ENCODE results near the gene NAIF1.
"Not testable (repeated sequence)": the region's sequence is repeated elsewhere in the genome, so short reads cannot be mapped to it uniquely, and the experiment has no call there.

NAIF1 gene

DNA sequence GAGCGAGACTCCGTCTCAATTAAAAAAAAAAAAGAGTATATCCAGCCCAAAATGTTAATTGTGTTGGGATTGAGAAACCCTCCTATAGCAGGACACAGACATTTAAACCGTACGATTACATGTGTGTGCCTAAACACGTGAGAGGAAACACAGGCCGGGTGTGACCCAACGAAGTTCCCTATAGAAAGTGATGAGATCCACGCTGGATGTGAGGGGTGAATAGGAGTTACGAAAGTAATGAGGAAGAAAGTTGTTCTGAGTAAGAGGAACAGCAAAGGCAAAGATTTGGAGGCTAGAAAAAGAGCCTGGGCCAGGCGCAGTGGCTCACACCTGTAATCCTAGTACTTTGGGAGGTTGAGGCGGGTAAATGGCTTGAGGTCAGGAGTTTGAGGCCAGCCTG lies 13.6 kb downstream of the NAIF1 start:
- Histone ChIP-seq H3K9ac (ENCODE audit: low read length) (no peak overlapping the region), H3K4me1 (ENCODE audit: control insufficient read depth, insufficient read depth, low read length) (peaks cover 30% of the 10 kb centered on the region), H3K9me3 (ENCODE audit: control insufficient read depth, insufficient read depth, low read depth, low read length) (no peaks in the 10 kb centered on the region), H3K4me3 (ENCODE audit: low read depth, low read length) (no peak overlapping the region), H3K36me3 (ENCODE audit: control insufficient read depth, insufficient read depth, low read length) (no peaks in the 10 kb centered on the region), H3K27ac (ENCODE audit: low read depth, low read length) (no peak overlapping the region), H3K27me3 (ENCODE audit: control insufficient read depth, insufficient read depth, low read length) (no peaks in the 10 kb centered on the region)

GRCh38 chr9:128051932-128052709 lies 15.0 kb downstream of the NAIF1 start:
- Histone ChIP-seq H3K9ac (ENCODE audit: low read length) (no peak overlapping the region), H3K4me3 (ENCODE audit: low read depth, low read length) (no peak overlapping the region), H3K27me3 (ENCODE audit: control insufficient read depth, insufficient read depth, low read length) (no peaks in the 10 kb centered on the region)

DNA sequence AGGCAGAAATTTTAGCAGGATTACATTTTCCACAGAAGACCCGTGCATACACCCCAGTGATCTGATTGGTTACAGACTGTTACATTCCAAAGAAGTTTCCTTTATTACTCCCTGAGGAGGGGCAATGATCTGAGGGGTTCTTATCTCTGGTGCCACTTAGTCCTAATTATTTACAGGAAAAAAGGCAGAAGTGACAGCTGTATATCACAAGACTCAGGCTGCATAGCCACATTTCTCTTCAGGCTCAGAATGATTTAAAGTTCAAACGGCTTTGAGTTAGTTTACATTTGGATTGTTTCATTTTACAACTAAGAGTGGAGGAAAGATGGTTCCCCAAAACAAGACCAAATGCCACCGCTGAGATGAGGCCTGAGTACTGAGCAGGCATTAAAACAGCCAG lies 17.3 kb downstream of the NAIF1 start:
- Histone ChIP-seq H3K27ac (ENCODE audit: low read depth, low read length) (no peak overlapping the region), H3K9ac (ENCODE audit: low read length) (no peak overlapping the region), H3K36me3 (ENCODE audit: control insufficient read depth, insufficient read depth, low read length) (no peaks in the 10 kb centered on the region), H3K27me3 (ENCODE audit: control insufficient read depth, insufficient read depth, low read length) (no peaks in the 10 kb centered on the region), H3K4me1 (ENCODE audit: control insufficient read depth, insufficient read depth, low read length) (0 out of 2 replicates have a peak, but pooled peaks cover 3% of the 10 kb centered on the region), H3K9me3 (ENCODE audit: control insufficient read depth, insufficient read depth, low read depth, low read length) (no peaks in the 10 kb centered on the region), H3K4me3 (ENCODE audit: low read depth, low read length) (no peak overlapping the region)

More at GRCh38 chr9:128051932-128052709, 15.0 kb downstream of the NAIF1 start:
- Histone ChIP-seq H3K4me1 (ENCODE audit: control insufficient read depth, insufficient read depth, low read length) (peaks cover 18% of the 10 kb centered on the region), H3K9me3 (ENCODE audit: control insufficient read depth, insufficient read depth, low read depth, low read length) (no peaks in the 10 kb centered on the region), H3K36me3 (ENCODE audit: control insufficient read depth, insufficient read depth, low read length) (no peaks in the 10 kb centered on the region), H3K27ac (ENCODE audit: low read depth, low read length) (no peak overlapping the region)

DNA sequence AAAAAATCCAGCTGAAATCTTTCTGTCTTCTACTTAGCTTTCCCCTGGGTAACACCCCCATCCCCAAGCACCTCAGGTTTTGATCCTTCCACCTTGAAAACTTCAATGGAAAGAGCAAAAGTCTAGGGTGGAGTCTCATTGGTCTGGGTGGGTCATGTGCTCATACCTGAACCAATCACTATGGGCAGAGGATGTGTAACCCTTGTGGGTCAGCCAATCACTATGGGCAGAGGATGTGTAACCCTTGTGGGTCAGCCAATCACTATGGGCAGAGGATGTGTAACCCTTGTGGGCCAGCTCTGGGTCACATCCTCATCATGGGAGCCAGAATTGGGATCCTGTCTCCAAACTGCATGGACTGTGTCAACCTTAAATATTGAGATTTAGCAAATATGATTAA lies 18.5 kb downstream of the NAIF1 start:
- Histone ChIP-seq H3K4me1 (ENCODE audit: control insufficient read depth, insufficient read depth, low read length) (peaks cover 7% of the 10 kb centered on the region; the same call in 1 of the 2 replicates), H3K36me3 (ENCODE audit: control insufficient read depth, insufficient read depth, low read length) (no peaks in the 10 kb centered on the region), H3K27ac (ENCODE audit: low read depth, low read length) (no peak overlapping the region), H3K27me3 (ENCODE audit: control insufficient read depth, insufficient read depth, low read length) (no peaks in the 10 kb centered on the region), H3K4me3 (ENCODE audit: low read depth, low read length) (no peak overlapping the region), H3K9me3 (ENCODE audit: control insufficient read depth, insufficient read depth, low read depth, low read length) (no peaks in the 10 kb centered on the region), H3K9ac (ENCODE audit: low read length) (no peak overlapping the region)

GRCh38 chr9:128047231-128047630 lies 19.9 kb downstream of the NAIF1 start:
- Histone ChIP-seq H3K9me3 (ENCODE audit: control insufficient read depth, insufficient read depth, low read depth, low read length) (no peaks in the 10 kb centered on the region), H3K36me3 (ENCODE audit: control insufficient read depth, insufficient read depth, low read length) (no peaks in the 10 kb centered on the region), H3K4me1 (ENCODE audit: control insufficient read depth, insufficient read depth, low read length) (peaks cover 9% of the 10 kb centered on the region; the same call in 1 of the 2 replicates), H3K27ac (ENCODE audit: low read depth, low read length) (no peak overlapping the region), H3K9ac (ENCODE audit: low read length) (no peak overlapping the region), H3K27me3 (ENCODE audit: control insufficient read depth, insufficient read depth, low read length) (no peaks in the 10 kb centered on the region), H3K4me3 (ENCODE audit: low read depth, low read length) (no peak overlapping the region)

DNA sequence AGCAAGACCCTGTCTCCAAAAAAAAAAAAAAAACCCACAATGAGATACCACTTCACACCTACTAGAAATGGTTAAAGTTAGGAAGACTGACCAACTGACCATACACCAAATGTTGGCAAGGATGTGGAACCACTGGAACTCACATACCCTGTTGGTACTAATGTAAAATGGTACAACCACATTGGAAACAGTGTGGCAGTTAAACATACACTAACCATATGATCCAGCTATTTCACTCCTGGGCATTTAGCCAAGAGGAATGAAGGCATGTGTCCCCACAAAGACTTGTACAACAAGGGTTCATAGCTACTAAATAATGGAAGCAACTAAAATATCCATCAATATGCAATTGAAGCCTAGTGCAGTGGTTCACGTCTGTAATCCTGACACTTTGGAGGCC lies 21.3 kb downstream of the NAIF1 start:
- H3K27me3 ChIP-seq (ENCODE audit: control insufficient read depth, insufficient read depth, low read length), result no peaks in the 10 kb centered on the region
- no peak overlapping the region for H3K4me3 ChIP-seq (ENCODE audit: low read depth, low read length)
- H3K9ac ChIP-seq (ENCODE audit: low read length), result no peak overlapping the region
- H3K4me1 ChIP-seq (ENCODE audit: control insufficient read depth, insufficient read depth, low read length), result peaks cover 5% of the 10 kb centered on the region; the same call in 1 of the 2 replicates
- no peaks in the 10 kb centered on the region for H3K9me3 ChIP-seq (ENCODE audit: control insufficient read depth, insufficient read depth, low read depth, low read length)
- no peak overlapping the region for H3K27ac ChIP-seq (ENCODE audit: low read depth, low read length)
- H3K36me3 ChIP-seq (ENCODE audit: control insufficient read depth, insufficient read depth, low read length), result no peaks in the 10 kb centered on the region

GRCh38 chr9:128045409-128045808 lies 21.7 kb downstream of the NAIF1 start:
- H3K9me3 ChIP-seq (ENCODE audit: control insufficient read depth, insufficient read depth, low read depth, low read length); H3K27ac ChIP-seq (ENCODE audit: low read depth, low read length); H3K9ac ChIP-seq (ENCODE audit: low read length); H3K4me1 ChIP-seq (ENCODE audit: control insufficient read depth, insufficient read depth, low read length); H3K27me3 ChIP-seq (ENCODE audit: control insufficient read depth, insufficient read depth, low read length); H3K36me3 ChIP-seq (ENCODE audit: control insufficient read depth, insufficient read depth, low read length); H3K4me3 ChIP-seq (ENCODE audit: low read depth, low read length): not testable (repeated sequence)

DNA sequence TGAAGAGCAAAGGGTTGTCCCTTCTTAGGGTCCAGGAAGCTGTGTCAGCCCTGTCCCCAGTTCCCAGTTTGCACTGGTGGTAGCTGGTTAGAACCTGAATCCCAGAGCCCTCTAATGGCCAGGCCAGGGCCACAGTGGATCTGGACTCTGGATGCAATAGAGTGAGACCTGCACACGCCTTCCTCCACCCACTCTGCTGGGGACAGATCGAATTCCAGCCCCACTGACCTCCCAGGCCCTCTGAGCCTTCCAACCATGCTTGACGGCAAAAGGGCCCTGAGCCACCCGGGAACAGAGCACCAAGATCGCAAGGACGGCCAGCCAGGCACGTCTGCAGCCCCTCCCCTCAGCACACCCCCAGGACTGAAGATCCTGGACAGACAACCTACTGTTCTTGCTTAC lies 23.7 kb downstream of the NAIF1 start:
- Histone ChIP-seq H3K4me1 (ENCODE audit: control insufficient read depth, insufficient read depth, low read length) (peaks cover 5% of the 10 kb centered on the region; the same call in 1 of the 2 replicates), H3K36me3 (ENCODE audit: control insufficient read depth, insufficient read depth, low read length) (no peaks in the 10 kb centered on the region), H3K27ac (ENCODE audit: low read depth, low read length) (no peak overlapping the region), H3K4me3 (ENCODE audit: low read depth, low read length) (no peak overlapping the region), H3K9me3 (ENCODE audit: control insufficient read depth, insufficient read depth, low read depth, low read length) (no peaks in the 10 kb centered on the region), H3K9ac (ENCODE audit: low read length) (no peak overlapping the region), H3K27me3 (ENCODE audit: control insufficient read depth, insufficient read depth, low read length) (no peaks in the 10 kb centered on the region)

DNA sequence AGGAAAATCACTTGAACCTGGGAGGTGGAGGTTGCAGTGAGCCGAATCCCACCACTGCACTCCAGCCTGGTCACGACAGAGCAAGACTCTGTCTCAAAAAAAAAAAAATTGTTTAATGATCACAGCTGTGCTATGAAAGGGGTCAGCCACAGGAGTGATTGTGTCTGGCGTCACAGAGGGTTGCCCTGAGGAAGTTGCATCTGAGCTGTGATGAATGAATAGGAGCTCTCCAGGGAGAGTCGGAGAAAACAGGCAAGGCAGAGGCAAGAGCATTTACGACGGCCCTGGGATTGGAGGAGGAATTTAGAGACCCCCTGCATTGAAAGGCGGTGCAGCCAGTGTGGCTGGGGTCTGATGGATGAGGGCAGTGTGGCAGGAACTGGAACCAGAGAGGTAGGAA lies 25.1 kb downstream of the NAIF1 start:
- H3K36me3 ChIP-seq (ENCODE audit: control insufficient read depth, insufficient read depth, low read length), result no peaks in the 10 kb centered on the region
- no peak overlapping the region for H3K9ac ChIP-seq (ENCODE audit: low read length)
- H3K9me3 ChIP-seq (ENCODE audit: control insufficient read depth, insufficient read depth, low read depth, low read length), result no peaks in the 10 kb centered on the region

GRCh38 chr9:128040783-128041182 lies 26.3 kb downstream of the NAIF1 start:
- not testable (repeated sequence) for H3K9me3 ChIP-seq (ENCODE audit: control insufficient read depth, insufficient read depth, low read depth, low read length); H3K4me1 ChIP-seq (ENCODE audit: control insufficient read depth, insufficient read depth, low read length); H3K9ac ChIP-seq (ENCODE audit: low read length); H3K36me3 ChIP-seq (ENCODE audit: control insufficient read depth, insufficient read depth, low read length); H3K4me3 ChIP-seq (ENCODE audit: low read depth, low read length); H3K27ac ChIP-seq (ENCODE audit: low read depth, low read length); H3K27me3 ChIP-seq (ENCODE audit: control insufficient read depth, insufficient read depth, low read length)

More for the DNA sequence above, 25.1 kb downstream of the NAIF1 start:
- H3K27ac ChIP-seq (ENCODE audit: low read depth, low read length), result no peak overlapping the region
- H3K4me3 ChIP-seq (ENCODE audit: low read depth, low read length), result no peak overlapping the region
- H3K4me1 ChIP-seq (ENCODE audit: control insufficient read depth, insufficient read depth, low read length), result peaks cover 5% of the 10 kb centered on the region; the same call in 1 of the 2 replicates
- H3K27me3 ChIP-seq (ENCODE audit: control insufficient read depth, insufficient read depth, low read length), result no peaks in the 10 kb centered on the region

- not testable (repeated sequence) for H3K4me1 ChIP-seq (ENCODE audit: control insufficient read depth, insufficient read depth, low read length); H3K27ac ChIP-seq (ENCODE audit: low read depth, low read length); H3K36me3 ChIP-seq (ENCODE audit: control insufficient read depth, insufficient read depth, low read length); H3K9me3 ChIP-seq (ENCODE audit: control insufficient read depth, insufficient read depth, low read depth, low read length); H3K4me3 ChIP-seq (ENCODE audit: low read depth, low read length); H3K9ac ChIP-seq (ENCODE audit: low read length); H3K27me3 ChIP-seq (ENCODE audit: control insufficient read depth, insufficient read depth, low read length)
Observed at GRCh38 chr9:128036522-128036921, 30.6 kb downstream of the NAIF1 start.
